KMS-11 (cell line): Measurements from ENCODE around the gene ANXA11.

ENCODE experiments used
- H2AFZ ChIP-seq: fragments of 200-600 bp; sonication (generic); 2 replicates; pipeline ENCODE4 v1.6.1; 2016; ENCODE audit warnings: antibody characterized with exemption, mixed run types, low read depth
- H3K27ac ChIP-seq: fragments of 200-600 bp; sonication (generic); 2 replicates; pipeline ENCODE4 v1.6.1; 2016; ENCODE audit warnings: mild to moderate bottlenecking, mixed run types
- H3K27me3 ChIP-seq: fragments of 200-600 bp; sonication (generic); 2 replicates; pipeline ENCODE4 v1.6.1; 2017; ENCODE audit warnings: mild to moderate bottlenecking, low read depth, mixed run types, moderate library complexity; ENCODE audit not compliant: insufficient read depth
- H3K36me3 ChIP-seq: fragments of 200-600 bp; sonication (generic); 2 replicates; pipeline ENCODE4 v1.6.1; 2017; ENCODE audit warnings: mild to moderate bottlenecking, mixed run types; ENCODE audit not compliant: insufficient read depth
- H3K4me1 ChIP-seq: fragments of 200-600 bp; sonication (generic); 2 replicates; pipeline ENCODE4 v1.6.1; 2016; ENCODE audit warnings: mild to moderate bottlenecking, low read depth, mixed run types; ENCODE audit not compliant: poor library complexity, severe bottlenecking
- H3K4me2 ChIP-seq: fragments of 200-600 bp; sonication (generic); 2 replicates; pipeline ENCODE4 v1.7.0; 2016; ENCODE audit warnings: mild to moderate bottlenecking, mixed run types
- H3K4me3 ChIP-seq: fragments of 200-600 bp; sonication (generic); IDR thresholded peaks from 2 replicates; pipeline ENCODE4 v1.6.1; 2017; ENCODE audit warnings: low read depth, low read length, mixed read lengths; ENCODE audit not compliant: insufficient read depth
- H3K79me2 ChIP-seq: fragments of 200-600 bp; sonication (generic); 2 replicates; pipeline ENCODE4 v1.6.1; 2016; ENCODE audit warnings: low read depth, mixed run types; ENCODE audit not compliant: insufficient read depth
- H3K9ac ChIP-seq: fragments of 200-600 bp; sonication (generic); 2 replicates; pipeline ENCODE4 v1.6.1; 2016; ENCODE audit warnings: mild to moderate bottlenecking, mixed run types
- H4K20me1 ChIP-seq: fragments of 200-600 bp; sonication (generic); 2 replicates; pipeline ENCODE4 v1.6.1; 2016; ENCODE audit warnings: mild to moderate bottlenecking, mixed run types; ENCODE audit not compliant: insufficient read depth
- CTCF ChIP-seq: fragments of 200-600 bp; sonication (generic); conservative IDR thresholded peaks from 2 replicates; pipeline ENCODE4 v1.6.1; 2017; ENCODE audit warnings: low read depth, mild to moderate bottlenecking, antibody characterized with exemption, low read length, moderate library complexity, mixed read lengths

The ANXA11 gene

GRCh38 chr10:80187465-80188409 lies 17.6 kb downstream of the ANXA11 start:
- Histone ChIP-seq H3K27ac (peak overlapping the region; percentile 21; the same call in 1 of the 2 replicates), H3K36me3 (no peaks in the 10 kb centered on the region), H2AFZ (no peak overlapping the region), H3K4me1 (peaks cover 11% of the 10 kb centered on the region), H3K4me2 (no peak overlapping the region; the same call in 1 of the 2 replicates), H3K27me3 (no peaks in the 10 kb centered on the region), H4K20me1 (no peaks in the 10 kb centered on the region), H3K4me3 (no peak overlapping the region), H3K79me2 (peaks cover 11% of the 10 kb centered on the region; the same call in 1 of the 2 replicates), H3K9ac (no peak overlapping the region)
- no peak for TF ChIP-seq CTCF

- Histone ChIP-seq H3K79me2 (peaks cover 5% of the 10 kb centered on the region; the same call in 1 of the 2 replicates), H2AFZ (no peak overlapping the region), H3K27me3 (no peaks in the 10 kb centered on the region), H3K4me2 (no peak overlapping the region; the same call in 1 of the 2 replicates), H3K9ac (no peak overlapping the region), H4K20me1 (no peaks in the 10 kb centered on the region), H3K36me3 (no peaks in the 10 kb centered on the region), H3K4me1 (peaks cover 11% of the 10 kb centered on the region), H3K27ac (peak overlapping the region; percentile 21; the same call in 1 of the 2 replicates), H3K4me3 (no peak overlapping the region)
- TF ChIP-seq CTCF = no peak
Observed at GRCh38 chr10:80187060-80187459, 18.3 kb downstream of the ANXA11 start.

- Histone ChIP-seq H3K27me3 (no peaks in the 10 kb centered on the region), H3K4me3 (no peak overlapping the region), H4K20me1 (no peaks in the 10 kb centered on the region), H3K4me1 (peaks cover 11% of the 10 kb centered on the region), H3K79me2 (peaks cover 5% of the 10 kb centered on the region; the same call in 1 of the 2 replicates), H2AFZ (no peak overlapping the region), H3K36me3 (no peaks in the 10 kb centered on the region), H3K4me2 (no peak overlapping the region), H3K27ac (no peak overlapping the region), H3K9ac (no peak overlapping the region)
- TF ChIP-seq CTCF = no peak
Observed at GRCh38 chr10:80186364-80187012, 18.8 kb downstream of the ANXA11 start.

- H2AFZ ChIP-seq = no peak overlapping the region
- H3K27me3 ChIP-seq = no peaks in the 10 kb centered on the region
- no peak overlapping the region for H3K27ac ChIP-seq
- no peak overlapping the region for H3K9ac ChIP-seq
- no peak for TF ChIP-seq CTCF
- H3K4me1 ChIP-seq = peaks cover 11% of the 10 kb centered on the region
- H3K4me2 ChIP-seq = no peak overlapping the region
- H3K36me3 ChIP-seq = no peaks in the 10 kb centered on the region
- H4K20me1 ChIP-seq = no peaks in the 10 kb centered on the region
- peaks cover 5% of the 10 kb centered on the region; the same call in 1 of the 2 replicates for H3K79me2 ChIP-seq
- H3K4me3 ChIP-seq = no peak overlapping the region
Observed at GRCh38 chr10:80185578-80186299, 19.6 kb downstream of the ANXA11 start.
